Measurements from ENCODE around the gene RNASEH2B. TPM values are rescaled to one million over a fixed set of nuclear protein-coding genes. Genes with fewer than 3 reads are reported as not detected.

Gene RNASEH2B
- total RNA-seq, 2 experiments from 2014 or later = 61.8 to 88.5 TPM

DNA sequence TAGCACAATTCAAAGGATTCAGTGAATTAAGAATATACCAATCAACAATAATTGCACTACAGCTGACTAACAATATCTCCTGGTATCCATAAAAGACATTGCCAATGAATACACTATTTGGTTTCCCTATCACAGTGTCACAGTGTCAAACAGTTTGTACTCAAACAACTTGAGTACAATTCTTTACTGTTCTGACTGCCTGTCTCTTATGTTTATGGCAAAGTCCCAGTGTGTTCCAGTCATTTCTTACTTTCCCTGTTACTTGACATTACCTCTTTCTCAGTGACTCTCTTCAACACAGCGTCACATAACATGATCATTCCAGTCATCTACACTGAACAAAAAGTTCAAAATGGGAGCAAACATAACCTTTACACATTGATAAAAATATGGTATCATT, 21.2 kb upstream of the RNASEH2B start:
- no peaks in the 10 kb centered on the region for H3K9me3 Mint-ChIP-seq (ENCODE audit: low read depth)
- intact Hi-C loops (cut with DNase I, micrococcal nuclease) = no loop called here
- POLR2A ChIA-PET = no interaction called here

DNA sequence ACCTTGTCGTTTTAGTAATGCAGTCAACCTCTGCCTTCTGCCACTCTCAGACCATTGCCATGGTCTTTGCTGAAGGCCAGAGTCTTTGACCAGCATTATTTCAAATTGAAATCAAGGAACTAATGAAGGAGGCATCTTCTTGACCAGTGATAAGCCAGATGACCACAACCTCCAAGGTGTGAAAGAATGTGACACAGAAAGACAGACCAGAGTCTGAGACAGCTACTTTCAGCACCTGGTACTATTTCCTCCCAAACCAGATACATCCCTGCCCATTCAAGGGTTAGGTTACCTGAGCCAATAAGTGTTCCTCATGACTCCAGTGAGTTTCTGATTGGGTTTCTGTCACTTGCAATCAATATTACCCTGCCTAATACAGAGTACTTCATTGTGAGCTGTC, 20.3 kb upstream of the RNASEH2B start:
- H3K36me3 Mint-ChIP-seq (ENCODE audit: low read depth) = peaks cover 2% of the 10 kb centered on the region
- no peak for ATAC-seq
- H3K9me3 Mint-ChIP-seq (ENCODE audit: low read depth) = no peaks in the 10 kb centered on the region
- CTCF ChIA-PET = interaction anchor here (0.7 kb wide), 2 partner anchors 26 to 930 kb away, joined by 3 to 4 read pairs; no protein-coding TSS in a partner anchor
- intact Hi-C loops (cut with DNase I, micrococcal nuclease) = no loop called here
- no peak overlapping the region for H3K4me3 Mint-ChIP-seq
- H3K27me3 Mint-ChIP-seq = no peaks in the 10 kb centered on the region
- peaks cover 35% of the 10 kb centered on the region for H3K4me1 Mint-ChIP-seq
- POLR2A ChIA-PET = no interaction called here
- H3K27ac Mint-ChIP-seq = no peak overlapping the region
- DNase-seq = no peak

More for the DNA sequence above, 21.2 kb upstream of the RNASEH2B start:
- Mint-ChIP-seq H3K27me3 (no peaks in the 10 kb centered on the region), H3K27ac (no peak overlapping the region), H3K36me3 (ENCODE audit: low read depth) (no peaks in the 10 kb centered on the region), H3K4me3 (no peak overlapping the region), H3K4me1 (peaks cover 25% of the 10 kb centered on the region)
- DNase-seq (no peak), ATAC-seq (peak; percentile 36)
- CTCF ChIA-PET = interaction anchor here (0.6 kb wide), 1 partner anchor 58 kb away, joined by 3 read pairs; no protein-coding TSS in a partner anchor

DNA sequence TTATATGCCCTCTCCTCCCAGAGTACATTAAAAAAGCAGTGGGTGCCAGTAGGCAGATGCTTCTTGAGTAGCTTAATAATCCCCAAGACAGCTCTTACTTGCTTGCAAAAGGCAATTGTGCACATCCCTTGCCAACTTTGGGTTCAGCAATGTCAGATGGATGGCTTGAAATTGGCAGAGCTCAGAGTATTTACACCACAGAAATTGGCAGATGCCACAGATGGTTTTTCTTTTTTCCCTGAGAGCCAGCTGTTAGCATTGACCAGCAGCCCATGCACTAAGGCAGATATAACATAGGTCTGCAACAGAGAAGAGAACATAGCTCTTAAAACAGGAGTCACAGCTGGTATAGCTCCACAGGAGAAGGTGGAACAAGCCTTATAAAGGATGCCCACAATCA, 18.4 kb upstream of the RNASEH2B start:
- H3K27me3 Mint-ChIP-seq = no peaks in the 10 kb centered on the region
- POLR2A ChIA-PET = interaction anchor here (2.1 kb wide), 1 partner anchor 20 kb away, joined by 10 read pairs; no protein-coding TSS in a partner anchor
- H3K27ac Mint-ChIP-seq = no peak overlapping the region

DNA sequence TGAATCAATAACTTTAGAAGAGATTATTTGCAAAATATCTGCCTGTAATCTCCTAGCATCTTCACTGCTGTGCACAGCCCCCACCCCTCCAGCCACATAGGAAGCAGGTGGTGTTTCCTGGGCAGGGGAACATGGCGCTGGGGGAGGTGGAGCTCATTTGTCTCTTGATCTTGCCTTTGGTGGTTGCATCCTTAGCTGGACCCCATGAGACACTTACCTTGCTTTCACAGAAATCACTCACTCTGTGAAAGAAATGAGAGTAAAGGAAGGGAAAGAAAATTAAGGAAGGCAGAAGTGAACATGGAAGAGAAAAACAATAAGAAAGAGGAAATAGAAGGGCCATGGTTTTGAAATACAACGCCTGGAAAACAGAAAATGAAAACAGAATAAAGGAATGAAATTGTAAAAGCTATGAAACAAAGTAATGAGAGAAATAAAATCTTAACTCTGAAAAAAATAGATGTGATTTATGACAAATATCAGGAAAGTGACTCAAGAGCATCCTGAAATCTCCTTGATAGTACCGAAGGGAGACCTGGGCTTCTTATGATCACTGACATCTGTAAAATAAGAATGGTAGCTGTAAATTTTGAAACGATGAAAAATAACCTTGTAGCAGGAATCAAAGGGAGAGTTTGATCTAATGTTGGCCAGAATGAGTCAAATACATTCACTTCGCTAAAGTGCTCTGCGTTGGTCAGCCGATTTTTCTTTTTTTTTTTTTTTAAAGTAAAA, 17.2 kb upstream of the RNASEH2B start:
- Mint-ChIP-seq H3K27ac (peak overlapping the region; percentile 91), H3K36me3 (ENCODE audit: low read depth) (peaks cover 5% of the 10 kb centered on the region), H3K4me3 (peak overlapping the region; percentile 57), H3K27me3 (no peaks in the 10 kb centered on the region), H3K4me1 (peaks cover 40% of the 10 kb centered on the region), H3K9me3 (ENCODE audit: low read depth) (peaks cover 5% of the 10 kb centered on the region)
- ChIA-PET CTCF (interaction anchor here (0.7 to 3.2 kb wide), 10 partner anchors 16 to 1247 kb away, joined by 3 to 32 read pairs (median 3); partner anchors contain the start of genes RNASEH2B, SPRYD7 and TRIM13), POLR2A (interaction anchor here (2.1 to 2.5 kb wide), 2 partner anchors 16 to 19 kb away, joined by 6 to 10 read pairs; partner anchors contain the start of gene RNASEH2B)
- intact Hi-C loops (cut with DNase I, micrococcal nuclease) = loop anchor here (2.0 to 5.0 kb wide), 4 partner anchors 655 to 896 kb away; partner anchors contain the start of gene TRIM13 (in 1 of the 2)
- DNase-seq (peak; percentile 51), ATAC-seq (peak; percentile 58)

More for the DNA sequence above, 18.4 kb upstream of the RNASEH2B start:
- Mint-ChIP-seq H3K36me3 (ENCODE audit: low read depth) (peaks cover 5% of the 10 kb centered on the region), H3K4me1 (peaks cover 40% of the 10 kb centered on the region), H3K9me3 (ENCODE audit: low read depth) (peaks cover 5% of the 10 kb centered on the region), H3K4me3 (no peak overlapping the region)
- CTCF ChIA-PET = interaction anchor here (0.6 to 3.2 kb wide), 9 partner anchors 17 to 915 kb away, joined by 3 to 32 read pairs (median 3); no protein-coding TSS in a partner anchor
- DNase-seq (no peak), ATAC-seq (no peak)
- intact Hi-C loops (cut with DNase I, micrococcal nuclease) = loop anchor here (5.0 kb wide), 2 partner anchors 654 to 809 kb away; no protein-coding TSS in a partner anchor

DNA sequence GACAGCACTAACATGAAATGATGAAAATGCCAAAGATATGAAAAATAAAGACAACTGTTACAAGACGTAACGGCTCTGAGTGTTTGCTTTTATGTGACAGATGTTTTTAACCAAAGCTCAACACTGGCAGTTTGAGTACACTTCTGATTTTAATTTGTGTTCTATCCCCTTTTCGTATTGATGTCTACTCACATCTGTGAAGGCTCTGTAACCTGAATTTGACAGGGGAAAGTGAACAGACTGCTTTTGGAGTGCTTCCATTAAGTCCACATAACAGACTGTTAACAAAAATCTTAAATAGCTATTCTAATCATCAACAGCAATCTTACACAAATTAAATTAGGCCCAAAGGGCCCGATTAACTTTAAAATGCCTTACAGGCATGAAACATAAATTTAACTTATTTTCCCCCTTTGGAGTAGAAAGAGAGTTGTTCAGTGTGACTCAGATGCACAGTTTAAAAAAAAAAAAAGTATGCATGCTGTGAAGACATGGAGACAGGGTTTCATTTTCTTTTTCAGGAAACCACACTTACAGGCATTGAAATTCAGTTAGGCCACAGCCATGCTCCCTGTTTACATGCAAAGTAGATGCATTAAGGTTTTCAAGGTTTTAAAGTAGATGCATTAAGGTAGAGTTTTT, 16.3 kb upstream of the RNASEH2B start:
- CTCF ChIA-PET = interaction anchor here (0.6 to 3.2 kb wide), 6 partner anchors 14 to 896 kb away, joined by 3 to 32 read pairs (median 3); partner anchors contain the start of gene TRIM13
- Mint-ChIP-seq H3K36me3 (ENCODE audit: low read depth) (peaks cover 5% of the 10 kb centered on the region), H3K4me1 (peaks cover 40% of the 10 kb centered on the region), H3K4me3 (peak overlapping the region; percentile 50), H3K27ac (peak overlapping the region; percentile 89), H3K9me3 (ENCODE audit: low read depth) (peaks cover 5% of the 10 kb centered on the region), H3K27me3 (no peaks in the 10 kb centered on the region)
- ATAC-seq (peak; percentile 94), DNase-seq (peak; percentile 37)
- POLR2A ChIA-PET = interaction anchor here (2.5 kb wide), 1 partner anchor 15 kb away, joined by 6 read pairs; the partner anchor contains the start of gene RNASEH2B
- intact Hi-C loops (cut with DNase I, micrococcal nuclease) = loop anchor here (1.0 to 5.0 kb wide), 6 partner anchors 16 to 897 kb away; partner anchors contain the start of genes RNASEH2B (in 2 of the 2) and TRIM13 (in 1 of the 2)

DNA sequence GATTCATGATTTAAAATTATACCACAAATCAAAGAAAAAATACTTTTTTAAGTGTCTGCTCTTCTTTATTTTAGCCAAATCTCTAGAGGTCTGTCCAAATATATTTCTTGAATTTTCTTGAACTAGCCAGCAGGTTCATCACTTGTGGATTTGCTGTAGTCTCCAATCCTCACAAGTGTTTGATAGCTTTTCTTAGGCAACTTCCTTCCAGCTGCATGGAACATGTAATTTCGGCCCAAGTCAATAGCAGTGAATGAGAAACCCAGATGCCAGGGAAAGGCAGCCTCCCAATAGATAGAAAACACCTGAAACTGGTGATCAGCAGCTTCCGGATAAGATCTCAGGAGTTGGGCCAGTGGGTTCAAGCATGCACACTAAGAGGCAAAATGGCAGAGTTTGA, 15.6 kb upstream of the RNASEH2B start:
- DNase-seq = no peak
- H3K27me3 Mint-ChIP-seq = no peaks in the 10 kb centered on the region
- peaks cover 5% of the 10 kb centered on the region for H3K9me3 Mint-ChIP-seq (ENCODE audit: low read depth)
- ATAC-seq = no peak
- intact Hi-C loops (cut with DNase I, micrococcal nuclease) = loop anchor here (1.0 to 5.0 kb wide), 3 partner anchors 527 to 812 kb away; no protein-coding TSS in a partner anchor
- peak overlapping the region; percentile 89 for H3K27ac Mint-ChIP-seq
- H3K4me3 Mint-ChIP-seq = no peak overlapping the region
- peaks cover 40% of the 10 kb centered on the region for H3K4me1 Mint-ChIP-seq
- CTCF ChIA-PET = interaction anchor here (0.5 to 3.2 kb wide), 5 partner anchors 14 to 874 kb away, joined by 3 to 32 read pairs (median 3); no protein-coding TSS in a partner anchor
- POLR2A ChIA-PET = interaction anchor here (2.5 kb wide), 1 partner anchor 15 kb away, joined by 6 read pairs; the partner anchor contains the start of gene RNASEH2B
- H3K36me3 Mint-ChIP-seq (ENCODE audit: low read depth) = peaks cover 5% of the 10 kb centered on the region

DNA sequence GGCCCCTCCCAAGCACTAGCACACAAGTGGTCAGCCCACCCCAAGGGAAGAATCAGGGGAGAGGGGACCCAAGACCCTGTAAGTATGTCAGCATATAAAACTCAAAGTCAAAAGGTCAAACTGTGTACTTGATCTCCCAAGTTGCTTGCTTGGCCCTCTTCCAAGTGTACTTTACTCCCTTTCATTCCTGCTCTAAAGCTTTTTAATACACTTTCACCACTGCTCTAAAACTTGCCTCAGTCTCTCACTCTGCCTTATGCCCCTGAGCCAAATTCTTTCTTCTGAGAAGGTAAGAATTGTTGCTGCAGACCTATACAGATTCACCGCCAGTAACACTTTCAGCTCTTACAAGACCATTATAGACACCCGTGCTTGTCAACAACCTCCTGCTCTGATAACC, 15.1 kb upstream of the RNASEH2B start:
- ATAC-seq = no peak
- ChIA-PET CTCF (interaction anchor here (0.5 to 3.2 kb wide), 3 partner anchors 13 to 874 kb away, joined by 3 to 32 read pairs (median 3); no protein-coding TSS in a partner anchor), POLR2A (no interaction called here)
- no peak for DNase-seq
- H3K27me3 Mint-ChIP-seq = no peaks in the 10 kb centered on the region
- intact Hi-C loops (cut with DNase I, micrococcal nuclease) = loop anchor here (1.0 to 5.0 kb wide), 3 partner anchors 527 to 812 kb away; no protein-coding TSS in a partner anchor
- no peak overlapping the region for H3K4me3 Mint-ChIP-seq
- peaks cover 5% of the 10 kb centered on the region for H3K9me3 Mint-ChIP-seq (ENCODE audit: low read depth)
- H3K36me3 Mint-ChIP-seq (ENCODE audit: low read depth) = peaks cover 5% of the 10 kb centered on the region
- peaks cover 40% of the 10 kb centered on the region for H3K4me1 Mint-ChIP-seq
- peak overlapping the region; percentile 74 for H3K27ac Mint-ChIP-seq

DNA sequence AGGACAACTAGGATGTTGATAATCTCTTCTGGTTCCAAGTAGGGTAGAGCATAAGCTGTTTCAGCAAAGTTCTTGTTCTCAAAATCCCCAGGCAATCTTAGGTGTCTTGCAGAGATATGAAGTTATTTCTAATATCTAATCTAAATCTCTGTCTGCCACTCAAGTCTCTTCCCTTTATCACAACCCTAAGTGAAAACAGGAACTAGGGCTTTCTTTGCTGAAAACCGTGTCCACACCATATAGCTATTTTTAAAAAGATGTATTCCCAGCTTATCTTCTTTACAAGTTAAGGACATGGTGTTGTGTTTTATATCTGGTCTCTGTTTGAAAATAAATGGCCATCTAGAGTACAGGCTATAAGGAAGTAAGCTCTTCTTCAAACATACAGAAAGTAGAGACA, 11.3 kb upstream of the RNASEH2B start:
- Mint-ChIP-seq H3K27ac (no peak overlapping the region), H3K9me3 (ENCODE audit: low read depth) (peaks cover 5% of the 10 kb centered on the region), H3K36me3 (ENCODE audit: low read depth) (peaks cover 5% of the 10 kb centered on the region), H3K27me3 (no peaks in the 10 kb centered on the region), H3K4me1 (peaks cover 15% of the 10 kb centered on the region), H3K4me3 (no peak overlapping the region)
- POLR2A ChIA-PET = no interaction called here
- DNase-seq = no peak
- ATAC-seq = no peak
- intact Hi-C loops (cut with DNase I, micrococcal nuclease) = no loop called here
- CTCF ChIA-PET = interaction anchor here (0.9 to 2.0 kb wide), 2 partner anchors 13 to 901 kb away, joined by 4 to 5 read pairs; partner anchors contain the start of gene TRIM13

DNA sequence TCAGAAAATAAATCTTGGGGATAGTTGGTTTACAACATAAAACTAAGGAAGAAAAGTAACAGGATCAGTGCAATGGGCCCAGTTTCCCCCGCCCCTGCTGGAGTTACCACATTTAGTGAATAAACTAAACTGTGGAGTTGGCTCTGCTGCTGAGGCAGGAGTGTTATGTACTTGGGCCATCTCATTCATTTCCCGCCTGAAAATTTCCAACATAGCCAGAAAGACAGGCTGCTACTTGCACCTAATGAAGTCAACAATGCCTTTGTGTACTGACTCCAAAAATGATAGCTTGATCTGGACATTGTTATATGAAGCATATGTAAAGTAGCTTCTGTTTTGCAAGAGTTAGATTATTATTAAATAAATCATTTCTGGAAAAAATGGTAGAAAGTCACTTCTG, 7.9 kb upstream of the RNASEH2B start:
- no peaks in the 10 kb centered on the region for H3K27me3 Mint-ChIP-seq
- no peaks in the 10 kb centered on the region for H3K4me1 Mint-ChIP-seq
- no peaks in the 10 kb centered on the region for H3K36me3 Mint-ChIP-seq (ENCODE audit: low read depth)
- ATAC-seq (no peak), DNase-seq (no peak)
- no peaks in the 10 kb centered on the region for H3K9me3 Mint-ChIP-seq (ENCODE audit: low read depth)
- CTCF ChIA-PET = interaction anchor here (0.5 to 1.8 kb wide), 3 partner anchors 10 to 868 kb away, joined by 3 to 10 read pairs (median 4); no protein-coding TSS in a partner anchor
- intact Hi-C loops (cut with DNase I, micrococcal nuclease) = no loop called here
- no peak overlapping the region for H3K4me3 Mint-ChIP-seq
- POLR2A ChIA-PET = interaction anchor here (0.6 kb wide), 1 partner anchor 116 kb away, joined by 3 read pairs; no protein-coding TSS in a partner anchor
- H3K27ac Mint-ChIP-seq = no peak overlapping the region

DNA sequence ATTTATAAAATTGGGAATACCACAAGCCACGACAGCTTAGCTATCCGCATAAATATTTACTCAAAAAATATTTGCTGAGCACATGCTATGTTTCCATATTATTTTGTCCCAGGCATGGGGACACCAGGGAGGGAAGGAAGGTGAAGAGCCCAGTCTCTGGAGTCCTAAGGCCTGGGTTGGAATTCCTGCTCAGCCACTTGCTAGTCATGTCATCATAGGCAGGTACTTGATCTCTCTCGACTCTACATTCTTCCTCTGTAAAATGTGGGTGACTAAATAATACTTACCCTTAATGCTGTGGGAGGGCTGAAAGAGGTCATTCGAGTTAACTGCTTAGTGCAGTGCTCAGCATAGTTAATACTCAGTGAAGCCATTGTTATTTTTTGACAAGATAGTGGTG, 4.3 kb upstream of the RNASEH2B start:
- no peaks in the 10 kb centered on the region for H3K4me1 Mint-ChIP-seq
- H3K36me3 Mint-ChIP-seq (ENCODE audit: low read depth) = no peaks in the 10 kb centered on the region
- CTCF ChIA-PET = no interaction called here
- POLR2A ChIA-PET = no interaction called here
- no peaks in the 10 kb centered on the region for H3K9me3 Mint-ChIP-seq (ENCODE audit: low read depth)
- intact Hi-C loops (cut with DNase I, micrococcal nuclease) = loop anchor here in 1 of 2 experiments (5.0 kb wide), 1 partner anchor 677 kb away; the partner anchor contains the start of gene WDFY2
- no peak overlapping the region for H3K4me3 Mint-ChIP-seq
- no peak overlapping the region for H3K27ac Mint-ChIP-seq
- no peak for DNase-seq
- ATAC-seq = no peak
- H3K27me3 Mint-ChIP-seq = no peaks in the 10 kb centered on the region
